GM23248 (cell line): ENCODE data around the gene KLHL3. TPM values are rescaled to one million over a fixed set of nuclear protein-coding genes. Genes with fewer than 3 reads are reported as not detected.

Source experiments
- DNase-seq: peaks from one replicate; pipeline ENCODE4 v3.0.0-alpha.2; 2015
- H2AFZ ChIP-seq: fragments of 200-600 bp; sonication (generic); 2 replicates; pipeline ENCODE4 v1.6.1; 2016; ENCODE audit warnings: antibody characterized with exemption
- H3F3A ChIP-seq: fragments of 200-600 bp; sonication (generic); 2 replicates; pipeline ENCODE4 v1.6.1; 2016; ENCODE audit warnings: mild to moderate bottlenecking, antibody characterized with exemption, mixed run types; ENCODE audit not compliant: insufficient read depth
- H3K27ac ChIP-seq: fragments of 200-600 bp; sonication (generic); 2 replicates; pipeline ENCODE4 v1.5.1; 2016; ENCODE audit warnings: mild to moderate bottlenecking
- H3K27me3 ChIP-seq: fragments of 200-600 bp; sonication (generic); replicated peaks from 2 replicates; pipeline ENCODE4 v1.6.1; 2016; ENCODE audit warnings: mild to moderate bottlenecking; ENCODE audit not compliant: insufficient read depth
- H3K36me3 ChIP-seq: fragments of 200-600 bp; sonication (generic); 2 replicates; pipeline ENCODE4 v1.6.1; 2016; ENCODE audit warnings: low read depth, mild to moderate bottlenecking
- H3K4me1 ChIP-seq: fragments of 200-600 bp; sonication (generic); 2 replicates; pipeline ENCODE4 v1.6.1; 2016; ENCODE audit warnings: mild to moderate bottlenecking; ENCODE audit not compliant: insufficient read depth
- H3K4me2 ChIP-seq: fragments of 200-600 bp; sonication (generic); one replicate; pipeline ENCODE4 v1.6.1; 2016; ENCODE audit warnings: mild to moderate bottlenecking; ENCODE audit not compliant: unreplicated experiment
- H3K4me3 ChIP-seq: fragments of 200-600 bp; sonication (generic); 2 replicates; pipeline ENCODE4 v1.5.1; 2016; ENCODE audit warnings: mild to moderate bottlenecking
- H3K79me2 ChIP-seq: fragments of 200-600 bp; sonication (generic); 2 replicates; pipeline ENCODE4 v1.6.1; 2016; ENCODE audit warnings: mild to moderate bottlenecking; ENCODE audit not compliant: insufficient read depth
- H3K9ac ChIP-seq: fragments of 200-600 bp; sonication (generic); 2 replicates; pipeline ENCODE4 v1.6.1; 2016; ENCODE audit warnings: mild to moderate bottlenecking
- H3K9me2 ChIP-seq: fragments of 200-600 bp; sonication (generic); 2 replicates; pipeline ENCODE4 v1.6.1; 2016; ENCODE audit warnings: mixed run types, mild to moderate bottlenecking, moderate library complexity; ENCODE audit not compliant: insufficient read depth
- H3K9me3 ChIP-seq: fragments of 200-600 bp; sonication (generic); one replicate; pipeline ENCODE4 v1.6.1; 2017; ENCODE audit warnings: low read depth
- H4K20me1 ChIP-seq: fragments of 200-600 bp; sonication (generic); 2 replicates; pipeline ENCODE4 v1.6.0; 2016; ENCODE audit not compliant: insufficient read depth
- EZH2 ChIP-seq: fragments of 200-600 bp; sonication (generic); IDR thresholded peaks from 2 replicates; pipeline ENCODE4 v1.6.1; 2018; ENCODE audit warnings: antibody characterized with exemption, mild to moderate bottlenecking; ENCODE audit not compliant: insufficient read depth, poor library complexity, severe bottlenecking
- EZH2phosphoT487 ChIP-seq: fragments of 200-600 bp; sonication (generic); IDR thresholded peaks from 2 replicates; pipeline ENCODE4 v1.6.1; 2018; ENCODE audit warnings: antibody characterized with exemption, moderate library complexity, mild to moderate bottlenecking, low read depth; ENCODE audit not compliant: insufficient read depth
- WGBS, 2 experiments: methylation state at CpG; one replicate each; pipeline ENCODE4 v1.1.6; 2015 to 2017; ENCODE audit warnings: low lambda C conversion rate in 2 of 2, low coverage in 1 of 2; ENCODE audit errors: missing lambda C conversion rate in 2 of 2; 5-methylcytosine and 5-hydroxymethylcytosine counted together
- in situ Hi-C: fragments of 300-500 bp; cut with MboI; formaldehyde crosslinking; loops from 2 replicates; pipeline ENCODE4 v1.15.0; 2020
- polyA plus RNA-seq: library from polyadenylated mRNA; unstranded; fragments of >200 nt; fragmentation: Nextera tagmentation; extraction: Ambion mirVana; gene quantifications from 2 replicates; pipeline ENCODE4 v1.2.1, GENCODE V29; 2016
- total RNA-seq: library from RNA; depleted of rRNA; stranded (reverse); fragments of >200 nt; shearing (Covaris generic); gene quantifications from 2 replicates; pipeline ENCODE4 v1.2.3, GENCODE V29; 2014

The KLHL3 gene
- total and polyA plus RNA-seq, 2 experiments from 2014 or later: 1.1 to 1.3 TPM

GRCh38 chr5:137737349-137738131, 1.7 kb upstream of the KLHL3 start:
- Histone ChIP-seq H3K9ac (no peak overlapping the region), H3K9me2 (no peaks in the 10 kb centered on the region), H3K27ac (no peak overlapping the region), H3K4me3 (no peak overlapping the region), H3K36me3 (no peaks in the 10 kb centered on the region), H3F3A (peaks cover 15% of the 10 kb centered on the region), H3K79me2 (no peaks in the 10 kb centered on the region), H2AFZ (0 out of 2 replicates have a peak overlapping the region, but pooled peaks have one; percentile 13), H3K9me3 (no peaks in the 10 kb centered on the region), H3K4me2 (no peak overlapping the region), H3K27me3 (no peaks in the 10 kb centered on the region), H3K4me1 (peaks cover 11% of the 10 kb centered on the region; the same call in 1 of the 2 replicates), H4K20me1 (no peaks in the 10 kb centered on the region)
- 71 to 82% methylated on average over 5 of the region's 5 CpGs for WGBS, 2 experiments
- TF ChIP-seq EZH2: no peak
- no peak for TF ChIP-seq EZH2phosphoT487
- in situ Hi-C loops: loop anchor here (25.0 kb wide), 2 partner anchors 100 to 400 kb away; no protein-coding TSS in a partner anchor
- peak; percentile 54 for DNase-seq

GRCh38 chr5:137736496-137736895, 607 bp upstream of the KLHL3 start:
- H3K4me1 ChIP-seq: peaks cover 12% of the 10 kb centered on the region
- no peak overlapping the region for H3K9ac ChIP-seq
- no peak overlapping the region for H3K27ac ChIP-seq
- no peaks in the 10 kb centered on the region for H3K9me3 ChIP-seq
- TF ChIP-seq EZH2 (no peak), EZH2phosphoT487 (no peak)
- H3K4me3 ChIP-seq: no peak overlapping the region
- H3K27me3 ChIP-seq: no peaks in the 10 kb centered on the region
- DNase-seq: no peak
- H3K79me2 ChIP-seq: no peaks in the 10 kb centered on the region
- in situ Hi-C loops: loop anchor here (25.0 kb wide), 2 partner anchors 99 to 399 kb away; no protein-coding TSS in a partner anchor
- H3K9me2 ChIP-seq: no peaks in the 10 kb centered on the region
- no peaks in the 10 kb centered on the region for H4K20me1 ChIP-seq
- H2AFZ ChIP-seq: peak overlapping the region; percentile 96; the same call in 1 of the 2 replicates
- 89 to 90% methylated on average over 1 of the region's 1 CpG for WGBS, 2 experiments
- no peaks in the 10 kb centered on the region for H3K36me3 ChIP-seq
- no peak overlapping the region for H3K4me2 ChIP-seq
- H3F3A ChIP-seq: peaks cover 16% of the 10 kb centered on the region

GRCh38 chr5:137734962-137735554, 831 bp downstream of the KLHL3 start:
- no peaks in the 10 kb centered on the region for H3K36me3 ChIP-seq
- no peaks in the 10 kb centered on the region for H3K27me3 ChIP-seq
- peak; percentile 63 for DNase-seq
- in situ Hi-C loops: loop anchor here (25.0 kb wide), 2 partner anchors 98 to 398 kb away; no protein-coding TSS in a partner anchor
- peak overlapping the region; percentile 60 for H3K9ac ChIP-seq
- 7 to 10% methylated on average over 14 of the region's 14 CpGs for WGBS, 2 experiments
- peak overlapping the region; percentile 49 for H3K27ac ChIP-seq
- H4K20me1 ChIP-seq: no peaks in the 10 kb centered on the region
- peaks cover 31% of the 10 kb centered on the region for H3F3A ChIP-seq
- no peaks in the 10 kb centered on the region for H3K79me2 ChIP-seq
- H2AFZ ChIP-seq: peak overlapping the region; percentile 96
- TF ChIP-seq EZH2phosphoT487: no peak
- no peak for TF ChIP-seq EZH2
- peak overlapping the region; percentile 75 for H3K4me3 ChIP-seq
- peaks cover 26% of the 10 kb centered on the region for H3K4me1 ChIP-seq
- no peaks in the 10 kb centered on the region for H3K9me2 ChIP-seq
- H3K4me2 ChIP-seq: peak overlapping the region; percentile 99
- no peaks in the 10 kb centered on the region for H3K9me3 ChIP-seq

- DNase-seq: peak; percentile 38
- in situ Hi-C loops: loop anchor here (25.0 kb wide), 2 partner anchors 97 to 397 kb away; no protein-coding TSS in a partner anchor
These were observed 1.6 kb downstream of the KLHL3 start for GRCh38 chr5:137734331-137734730.

More at GRCh38 chr5:137734331-137734730, 1.6 kb downstream of the KLHL3 start:
- H3K36me3 ChIP-seq: no peaks in the 10 kb centered on the region
- no peak overlapping the region for H3K9ac ChIP-seq
- H3K4me3 ChIP-seq: peak overlapping the region; percentile 75; the same call in 1 of the 2 replicates
- H3K27ac ChIP-seq: no peak overlapping the region
- peak overlapping the region; percentile 96 for H2AFZ ChIP-seq
- peaks cover 35% of the 10 kb centered on the region for H3F3A ChIP-seq
- no peak for TF ChIP-seq EZH2phosphoT487
- no peak for TF ChIP-seq EZH2
- peak overlapping the region; percentile 99 for H3K4me2 ChIP-seq
- no peaks in the 10 kb centered on the region for H3K9me3 ChIP-seq
- H3K9me2 ChIP-seq: no peaks in the 10 kb centered on the region
- H3K27me3 ChIP-seq: no peaks in the 10 kb centered on the region
- H3K79me2 ChIP-seq: no peaks in the 10 kb centered on the region
- H4K20me1 ChIP-seq: no peaks in the 10 kb centered on the region
- H3K4me1 ChIP-seq: peaks cover 29% of the 10 kb centered on the region
- 72 to 91% methylated on average over 2 of the region's 2 CpGs for WGBS, 2 experiments
